GM19463 (cell line): ENCODE measurements around the gene EFNA1.

ENCODE experiments used
- ATAC-seq: cut with Tn5 transposase; IDR thresholded peaks from one replicate; pipeline ENCODE4 v1.9.1; 2021; ENCODE audit warnings: mild to moderate bottlenecking, moderate library complexity; ENCODE audit not compliant: unreplicated experiment

Gene EFNA1

GRCh38 chr1:155127105-155127966 lies at the start of gene EFNA1:
TSS of gene EFNA1 (plus strand) at chr1:155127876. CDS start at chr1:155127978, 102 bp downstream.
- ATAC-seq, result no peak

GRCh38 chr1:155078469-155079209 lies 49.0 kb upstream of the EFNA1 start, which contains the start of gene EFNA3:
TSS of gene EFNA3 (plus strand) at chr1:155078837. CDS start at chr1:155078942, 105 bp downstream.
- ATAC-seq, result no peak

- no peak for ATAC-seq
Measured at GRCh38 chr1:155079210-155079486, 48.5 kb upstream of the EFNA1 start.

- no peak for ATAC-seq
Measured at GRCh38 chr1:155079487-155080311, 48.0 kb upstream of the EFNA1 start.

GRCh38 chr1:155080312-155081228 lies 47.1 kb upstream of the EFNA1 start:
- ATAC-seq, result no peak

GRCh38 chr1:155081472-155082300 lies 46.0 kb upstream of the EFNA1 start:
- ATAC-seq, result no peak

GRCh38 chr1:155082301-155083051 lies 45.2 kb upstream of the EFNA1 start:
- ATAC-seq, result no peak

GRCh38 chr1:155083052-155083541 lies 44.6 kb upstream of the EFNA1 start:
- ATAC-seq, result no peak

- ATAC-seq, result no peak
Measured at GRCh38 chr1:155083865-155084721, 43.6 kb upstream of the EFNA1 start.

GRCh38 chr1:155084722-155085503 lies 42.8 kb upstream of the EFNA1 start:
- peak; percentile 70 for ATAC-seq

GRCh38 chr1:155085504-155086127 lies 42.1 kb upstream of the EFNA1 start:
- no peak for ATAC-seq

GRCh38 chr1:155086128-155086741 lies 41.4 kb upstream of the EFNA1 start:
- ATAC-seq, result no peak

- no peak for ATAC-seq
Measured at GRCh38 chr1:155086856-155087535, 40.7 kb upstream of the EFNA1 start.

GRCh38 chr1:155091071-155092051 lies 36.3 kb upstream of the EFNA1 start:
- no peak for ATAC-seq
